HG03175 (cell line): ENCODE data around the gene PRR14L.
"Not testable (repeated sequence)": the region's sequence is repeated elsewhere in the genome, so short reads cannot be mapped to it uniquely, and the experiment has no call there.

ENCODE experiments used
- ATAC-seq: cut with Tn5 transposase; IDR thresholded peaks from one replicate; pipeline ENCODE4 v1.9.1; 2021; ENCODE audit warnings: mild to moderate bottlenecking, moderate library complexity; ENCODE audit not compliant: unreplicated experiment

PRR14L gene

DNA sequence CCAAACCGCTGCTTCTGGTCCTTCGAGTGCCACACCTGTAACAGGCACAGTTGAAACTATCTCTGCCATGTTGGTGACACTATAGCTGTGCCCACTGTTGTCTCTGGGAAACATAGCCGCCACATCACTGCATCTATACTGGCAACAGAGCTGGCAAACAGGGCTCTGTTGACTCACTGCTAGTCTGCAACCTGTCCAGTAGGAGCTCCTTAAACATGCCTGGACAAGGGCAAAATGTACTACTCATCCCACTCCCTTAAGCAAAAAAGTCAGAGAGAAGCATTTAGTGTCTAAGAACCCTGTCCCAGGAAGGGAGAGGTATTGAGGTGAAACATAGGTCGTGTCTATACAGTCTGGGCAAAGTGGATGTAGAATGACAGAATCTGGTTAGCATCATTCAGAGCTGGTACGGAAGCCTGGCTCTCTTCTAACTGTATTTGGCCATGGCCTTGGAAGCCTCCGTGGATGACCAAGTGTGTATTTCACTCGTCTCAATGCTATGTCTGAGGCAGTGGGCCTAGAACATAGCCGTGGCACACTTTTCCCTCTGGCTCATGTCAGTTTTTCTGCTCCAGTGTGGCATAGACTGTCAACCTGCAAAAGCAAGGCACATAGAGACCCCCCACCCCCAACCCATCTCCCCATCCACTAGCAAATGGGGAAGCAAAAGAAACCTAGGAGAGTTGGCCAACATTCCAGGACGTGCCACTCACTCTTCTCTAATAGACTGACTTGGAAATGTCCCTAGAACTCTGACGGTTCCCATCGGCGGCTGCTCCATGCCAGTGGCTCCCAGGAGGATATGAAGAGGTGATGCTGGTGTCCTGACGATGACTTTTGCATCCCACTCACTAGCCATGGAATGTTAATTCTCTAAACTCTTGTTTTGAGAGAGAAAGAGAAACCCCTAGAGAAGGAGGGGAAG, 66.5 kb downstream of the PRR14L start:
- no peak for ATAC-seq

DNA sequence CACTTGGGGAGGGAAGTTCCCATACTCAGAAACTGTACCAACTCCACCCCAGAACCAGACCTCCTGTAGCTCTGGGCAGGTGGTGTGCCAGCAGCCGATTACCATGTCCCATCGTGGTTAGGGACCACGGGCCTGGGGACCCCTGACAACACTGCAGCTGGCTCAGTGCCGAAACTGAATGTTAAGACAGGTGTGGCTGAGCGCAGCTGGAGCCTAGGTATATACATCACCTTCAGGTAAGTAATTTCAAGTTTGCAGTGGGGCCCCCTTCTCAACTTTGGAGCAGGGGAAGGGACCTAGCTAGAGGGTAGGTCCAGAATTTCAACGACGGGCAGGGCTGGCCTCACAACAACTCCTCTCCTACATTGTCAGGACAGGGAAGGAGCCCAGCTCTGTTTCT, 67.2 kb downstream of the PRR14L start:
- no peak for ATAC-seq

DNA sequence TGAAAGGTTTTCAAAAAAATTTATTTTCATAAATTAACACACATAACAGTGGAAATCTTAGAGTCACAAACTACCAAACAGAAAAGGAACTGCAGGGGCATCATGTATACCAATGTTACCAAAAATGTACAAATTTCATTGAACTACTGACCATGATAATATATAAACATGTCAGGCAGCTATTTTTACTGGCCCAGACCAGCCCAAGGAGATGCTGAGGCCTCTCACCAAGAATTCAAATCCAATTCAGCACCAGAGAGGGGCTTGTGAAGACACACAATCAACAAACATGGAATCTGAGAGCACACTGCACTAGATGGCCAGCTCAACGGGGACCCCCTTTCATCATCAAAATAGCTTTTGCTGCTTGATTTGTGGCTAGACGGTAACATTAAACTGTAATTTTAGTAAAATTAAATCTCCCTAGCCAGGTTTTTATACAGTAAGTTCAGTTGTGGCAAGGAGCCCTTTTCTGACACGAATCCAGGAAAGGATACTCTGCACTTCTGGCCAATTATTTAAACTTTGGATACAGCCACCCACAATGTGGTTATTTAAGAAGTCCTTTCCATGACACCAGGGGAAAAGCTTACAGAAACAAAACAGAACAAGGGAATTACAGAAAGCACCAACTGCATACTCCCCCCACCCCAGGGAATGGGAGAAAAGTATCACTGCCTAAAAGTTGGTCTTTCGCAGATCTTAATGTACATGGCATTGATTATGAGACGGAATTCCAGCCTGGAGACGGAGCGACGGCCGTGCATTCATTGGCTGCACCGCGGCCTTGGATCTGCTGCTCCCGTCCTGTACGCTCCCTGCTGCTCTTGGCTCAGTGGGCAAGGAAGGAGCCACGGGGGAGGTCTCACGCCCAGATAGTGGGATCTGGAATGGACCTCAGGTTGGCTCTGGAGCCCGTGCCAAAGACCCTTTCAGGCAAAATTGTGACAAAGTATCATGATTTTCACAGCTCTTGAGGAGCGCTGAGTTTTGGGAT, 68.3 kb downstream of the PRR14L start:
- ATAC-seq: no peak

DNA sequence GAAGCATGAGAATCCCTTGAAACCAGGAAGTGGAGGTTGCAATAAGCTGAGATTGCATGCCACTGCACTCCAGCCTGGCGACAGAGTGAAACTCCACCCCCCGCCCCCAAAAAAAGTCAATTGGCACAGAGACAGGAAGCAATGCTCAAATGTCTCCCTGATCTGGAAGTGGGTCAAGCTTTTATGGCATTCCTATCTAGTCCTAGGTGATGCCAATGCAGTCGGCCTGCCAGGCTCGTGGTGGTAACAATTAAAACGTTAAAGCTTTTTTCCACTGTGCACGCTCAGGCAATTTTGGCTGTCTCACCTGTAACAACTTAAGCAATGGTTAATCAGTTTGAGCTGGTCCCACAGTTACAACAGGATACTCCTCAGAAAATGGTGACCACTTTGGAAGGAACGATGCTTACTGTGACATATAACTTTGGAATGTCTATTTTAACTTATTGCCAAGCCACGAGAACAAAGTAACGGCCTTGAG, 69.0 kb downstream of the PRR14L start:
- no peak for ATAC-seq

DNA sequence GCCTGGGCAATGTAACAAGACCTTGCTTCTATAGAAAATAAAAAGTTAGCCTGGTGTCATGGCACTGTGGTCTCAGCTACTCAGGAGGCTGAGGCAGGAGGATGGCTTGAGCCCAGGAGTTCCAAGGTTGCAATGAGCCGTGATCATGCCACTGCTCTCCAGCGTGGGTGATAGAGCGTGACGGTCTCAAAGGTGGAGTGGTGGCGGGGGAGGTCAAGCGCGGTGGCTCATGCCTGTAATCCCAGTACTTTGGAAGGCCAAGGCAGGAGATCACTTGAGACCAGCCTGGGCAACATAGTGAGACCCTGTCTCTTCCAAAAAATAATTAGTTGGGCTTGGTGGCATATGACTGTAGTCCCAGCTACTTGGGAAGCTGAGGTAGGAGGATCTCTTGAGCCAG, 71.2 kb downstream of the PRR14L start:
- ATAC-seq: no peak

DNA sequence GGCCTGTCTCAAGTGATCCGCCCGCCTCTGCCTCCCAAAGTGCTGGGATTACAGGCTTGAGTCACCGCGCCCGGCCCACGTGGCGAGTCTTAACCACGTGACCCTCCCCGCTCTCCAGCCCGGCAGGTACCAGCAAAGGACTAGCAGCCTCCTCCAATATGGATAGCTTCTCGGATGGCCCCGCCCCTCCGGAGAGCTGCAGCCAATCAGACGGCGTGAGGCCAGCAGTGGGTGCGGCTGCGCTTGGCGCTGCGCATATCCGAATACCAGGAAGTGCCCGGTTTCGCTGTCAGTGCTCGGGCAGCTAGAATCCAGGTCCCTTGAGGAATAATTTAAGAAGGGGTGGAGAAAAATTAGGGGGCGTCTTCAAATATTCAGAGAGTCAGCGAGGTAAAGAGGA, 73.2 kb downstream of the PRR14L start:
- ATAC-seq: peak; percentile 94

DNA sequence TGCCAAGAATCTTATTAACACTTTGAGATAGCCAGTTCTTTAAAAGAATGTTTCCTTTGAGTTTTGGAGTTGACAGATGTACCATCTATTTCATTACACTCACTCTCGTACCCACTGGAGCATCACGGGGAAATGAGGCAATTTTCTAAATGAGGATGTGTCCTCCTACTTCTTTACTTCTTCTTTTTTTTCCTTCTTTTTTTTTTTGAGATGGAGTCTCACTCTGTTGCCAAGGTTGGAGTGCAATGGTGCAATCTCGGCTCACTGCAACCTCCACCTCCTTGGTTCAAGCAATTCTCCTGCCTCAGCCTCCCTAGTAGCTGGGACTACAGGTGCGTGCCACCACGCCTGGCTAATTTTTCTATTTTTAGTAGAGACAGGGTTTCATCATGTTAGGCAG, 75.7 kb downstream of the PRR14L start:
- not testable (repeated sequence) for ATAC-seq

DNA sequence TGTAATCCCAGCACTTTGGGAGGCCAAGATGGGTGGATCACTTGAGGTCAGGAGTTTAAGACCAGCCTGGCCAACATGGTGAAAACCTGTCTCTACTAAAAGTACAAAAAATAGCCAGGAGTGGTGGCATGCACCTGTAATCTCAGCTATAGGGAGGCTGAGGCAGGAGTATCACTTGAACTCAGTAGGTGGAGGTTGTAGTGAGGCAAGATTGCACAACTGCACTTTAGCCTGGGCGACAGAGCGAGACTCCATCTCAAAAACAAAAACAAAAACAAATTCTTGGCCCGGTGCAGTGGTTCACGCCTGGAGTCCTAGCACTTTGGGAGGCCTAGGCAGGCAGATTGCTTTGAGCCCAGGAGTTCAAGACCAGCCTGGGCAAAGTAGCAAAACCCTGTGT, 81.1 kb downstream of the PRR14L start:
- ATAC-seq: not testable (repeated sequence)

DNA sequence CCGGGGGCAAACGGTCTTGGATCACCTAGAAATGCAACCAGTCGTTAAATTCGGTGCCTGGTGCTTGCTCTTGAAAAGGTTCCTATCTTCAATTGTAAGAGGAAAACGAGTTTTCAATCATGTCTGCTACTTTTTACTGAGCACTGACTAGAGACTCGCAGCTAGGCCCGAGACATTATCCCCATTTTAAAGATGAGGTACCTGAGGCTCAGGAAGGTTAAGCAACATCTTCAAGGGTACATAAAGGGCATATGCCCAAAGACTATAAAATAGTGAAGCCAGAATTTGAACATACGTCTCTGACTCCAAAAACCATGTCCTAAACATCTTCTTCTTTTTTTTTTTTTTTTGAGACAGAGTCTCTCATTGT, 87.3 kb downstream of the PRR14L start:
- ATAC-seq: no peak

DNA sequence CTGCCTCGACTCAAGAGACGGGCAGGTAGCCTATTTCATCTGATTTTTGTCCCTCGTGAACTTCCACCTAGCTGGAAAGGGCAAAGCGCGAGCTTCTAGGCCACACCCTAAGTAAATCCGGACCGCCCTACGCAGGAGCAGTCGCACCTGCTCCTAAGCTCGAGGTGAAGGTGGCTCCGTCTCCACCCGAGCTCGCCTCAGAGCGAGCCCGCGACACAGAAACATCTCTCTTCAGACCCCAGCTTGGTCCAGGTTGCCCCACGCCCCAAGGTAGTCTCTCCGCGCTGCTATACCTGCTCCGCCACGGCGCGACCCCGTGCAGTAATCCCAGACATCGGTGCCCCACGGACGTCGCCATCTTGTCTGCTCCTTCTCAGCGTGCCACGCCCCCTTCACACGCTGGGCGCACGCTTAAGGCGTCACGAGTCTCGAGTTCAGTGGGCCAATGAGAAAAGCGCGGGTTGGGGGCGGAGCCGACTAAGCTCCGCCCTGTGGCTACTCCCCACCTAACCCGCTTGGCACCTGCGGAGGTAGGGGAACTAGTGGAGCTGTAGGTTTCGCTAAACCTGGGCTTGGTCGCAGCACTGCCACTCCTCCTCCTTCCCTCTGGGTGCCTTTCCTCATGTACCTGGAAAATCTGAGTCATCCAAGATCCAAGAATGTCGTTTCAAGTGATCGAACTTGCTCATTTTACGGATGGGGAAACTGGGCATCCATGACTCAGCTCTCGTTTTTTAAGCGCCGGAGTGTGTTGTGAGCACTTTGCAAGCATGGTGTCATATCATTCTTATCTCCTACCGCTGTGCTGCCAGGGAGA, 87.9 kb downstream of the PRR14L start, which contains the start of gene PISD:
TSS of gene PISD (minus strand) at position 365 of the 817 bp plus-strand sequence. CDS start at position 358, 7 bp downstream.
- ATAC-seq: peak; percentile 88

DNA sequence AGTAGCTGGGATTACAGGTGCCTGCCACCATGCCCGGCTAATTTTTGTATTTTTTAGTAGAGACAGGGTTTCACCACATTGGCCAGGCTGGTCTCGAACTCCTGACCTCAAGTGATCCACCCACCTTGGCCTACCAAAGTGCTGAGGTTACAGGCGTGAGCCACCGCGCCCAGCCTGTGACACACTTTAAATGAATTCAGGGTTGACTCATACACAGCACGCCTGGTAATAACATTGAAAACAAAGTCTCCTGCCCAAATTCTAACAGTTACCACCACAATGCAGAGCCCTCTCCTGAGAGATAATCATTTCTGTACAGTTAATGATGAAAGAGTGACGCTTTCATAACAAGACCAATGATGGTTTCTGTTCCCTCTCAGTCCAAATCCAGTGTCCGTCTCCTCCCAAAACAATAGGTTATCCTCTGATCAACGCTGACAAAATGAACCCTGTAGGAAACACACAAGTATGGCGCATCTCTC, 89.0 kb downstream of the PRR14L start:
- not testable (repeated sequence) for ATAC-seq

DNA sequence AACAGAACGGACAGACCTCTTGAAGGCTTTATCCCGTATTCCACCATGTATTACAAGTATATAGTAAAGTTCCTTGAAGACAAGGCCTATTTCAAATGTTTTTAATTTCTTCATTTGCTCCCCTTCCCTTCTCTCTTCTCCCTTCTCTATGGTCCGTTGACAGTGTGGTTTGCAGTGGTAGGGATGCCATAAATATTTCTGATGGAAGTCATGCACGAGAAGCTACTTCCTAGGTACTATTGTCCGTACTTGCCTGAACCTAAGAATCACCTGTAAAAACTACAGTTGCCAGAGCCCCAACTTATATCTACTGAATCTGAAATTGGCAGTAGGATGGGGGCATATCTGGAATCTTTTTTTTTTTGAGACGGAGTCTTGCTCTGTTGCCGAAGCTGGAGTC, 90.7 kb downstream of the PRR14L start:
- ATAC-seq: no peak

DNA sequence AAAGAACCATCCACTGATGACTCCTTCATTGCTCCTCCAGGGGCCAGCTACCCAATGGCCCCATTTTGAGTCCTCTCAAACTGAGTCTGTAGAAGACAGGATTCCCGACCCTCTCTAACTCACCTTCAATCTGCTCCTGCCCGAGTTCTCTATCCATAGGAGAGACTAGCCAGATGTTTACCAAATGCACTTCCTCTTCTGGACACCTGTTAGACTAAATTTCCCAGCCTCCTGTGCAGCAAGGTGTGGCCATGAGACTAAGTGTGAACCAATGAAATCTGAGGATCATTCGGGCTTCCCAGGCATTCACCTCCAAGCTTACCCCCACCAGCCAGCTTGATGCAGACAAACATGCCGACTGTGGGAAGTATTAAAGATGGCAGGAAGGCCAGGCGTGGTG, 95.5 kb downstream of the PRR14L start:
- no peak for ATAC-seq

DNA sequence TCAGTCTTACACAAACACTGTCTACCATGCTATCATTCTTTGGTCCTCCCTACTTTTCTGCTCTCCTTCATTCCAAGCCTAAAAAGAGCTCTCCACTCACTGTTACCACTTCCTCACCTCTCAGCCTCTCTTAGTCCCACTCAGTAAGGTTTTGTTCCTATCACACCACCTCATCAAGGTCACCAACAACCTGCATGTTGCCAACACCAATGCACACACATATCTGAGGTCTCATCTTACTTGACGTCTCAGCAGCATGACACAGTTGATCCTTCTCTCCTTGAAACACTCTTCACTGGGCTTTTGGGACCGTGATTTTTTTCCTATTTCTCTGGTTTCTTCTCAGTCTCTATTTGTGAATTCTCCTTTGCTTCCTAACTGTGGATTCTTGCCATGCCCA, 96.0 kb downstream of the PRR14L start:
- no peak for ATAC-seq

DNA sequence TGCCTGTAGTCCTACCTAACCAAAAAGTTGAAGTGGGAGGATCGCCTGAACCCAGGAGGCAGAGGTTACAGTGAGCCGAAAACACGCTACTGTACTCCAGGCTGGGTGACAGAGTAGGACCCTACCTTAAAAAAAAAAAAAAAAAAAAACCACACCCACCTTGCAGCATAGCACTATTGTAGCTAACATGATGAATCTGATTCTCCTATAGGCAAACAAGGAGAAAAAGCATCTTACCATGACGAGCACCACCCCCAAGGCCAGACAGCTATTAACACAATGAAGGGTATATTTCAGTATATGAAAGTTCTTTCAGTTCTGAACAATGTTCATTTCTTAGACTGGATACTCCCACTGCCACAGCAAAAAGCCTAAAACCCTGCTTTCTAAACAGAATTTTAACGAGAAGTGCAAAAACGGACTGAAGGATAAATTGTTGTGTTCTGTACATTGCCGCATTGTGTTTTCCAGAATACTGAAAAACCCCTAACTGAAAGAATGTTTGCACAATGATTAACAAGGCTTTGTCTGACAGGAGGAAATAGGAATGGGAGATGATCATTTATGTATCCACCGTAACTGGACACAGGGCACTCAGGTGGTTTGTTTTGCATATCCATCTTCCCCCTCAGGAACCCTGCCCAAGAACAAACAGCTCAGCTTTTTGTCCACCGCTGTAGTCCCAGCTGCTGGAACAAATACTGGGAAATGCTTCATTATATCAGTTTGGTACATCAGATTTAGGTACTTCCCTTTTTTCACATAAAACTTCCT, 96.8 kb downstream of the PRR14L start:
- no peak for ATAC-seq

DNA sequence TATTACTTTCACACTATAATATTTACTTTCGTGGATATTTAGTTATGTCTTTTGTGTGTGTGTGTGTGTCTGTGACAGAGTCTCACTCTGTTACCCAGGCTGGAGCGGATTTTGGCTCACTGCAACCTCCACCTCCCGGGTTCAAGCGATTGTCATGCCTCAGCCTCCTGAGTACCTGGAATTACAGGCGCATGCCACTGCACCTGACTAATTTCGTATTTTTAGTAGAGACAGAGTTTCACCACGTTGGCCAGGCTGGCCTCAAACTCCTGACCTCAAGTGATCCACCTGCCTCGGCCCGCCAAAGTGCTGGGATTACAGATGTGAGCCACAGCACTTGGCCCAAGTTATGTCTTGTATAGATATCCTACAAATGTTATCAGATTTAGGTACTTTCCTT, 97.8 kb downstream of the PRR14L start:
- ATAC-seq: no peak

DNA sequence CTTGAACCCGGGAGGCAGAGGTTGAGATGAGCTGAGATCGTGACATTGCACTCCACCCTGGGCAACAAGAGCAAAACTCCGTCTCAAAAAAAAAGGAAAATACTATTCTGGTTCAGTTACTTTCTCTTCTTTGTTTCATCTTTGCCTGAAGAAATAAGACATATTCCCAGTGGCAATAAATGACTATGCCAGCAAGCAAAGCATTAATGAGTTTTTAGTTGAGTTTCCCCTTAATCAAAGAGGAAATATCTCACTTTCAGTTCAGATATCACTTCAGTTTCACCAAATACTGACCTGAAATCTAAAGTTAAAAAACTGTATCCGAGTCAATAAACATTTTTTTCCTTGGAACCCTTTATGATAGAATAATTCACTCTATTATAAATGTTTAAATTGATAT, 98.3 kb downstream of the PRR14L start:
- no peak for ATAC-seq

DNA sequence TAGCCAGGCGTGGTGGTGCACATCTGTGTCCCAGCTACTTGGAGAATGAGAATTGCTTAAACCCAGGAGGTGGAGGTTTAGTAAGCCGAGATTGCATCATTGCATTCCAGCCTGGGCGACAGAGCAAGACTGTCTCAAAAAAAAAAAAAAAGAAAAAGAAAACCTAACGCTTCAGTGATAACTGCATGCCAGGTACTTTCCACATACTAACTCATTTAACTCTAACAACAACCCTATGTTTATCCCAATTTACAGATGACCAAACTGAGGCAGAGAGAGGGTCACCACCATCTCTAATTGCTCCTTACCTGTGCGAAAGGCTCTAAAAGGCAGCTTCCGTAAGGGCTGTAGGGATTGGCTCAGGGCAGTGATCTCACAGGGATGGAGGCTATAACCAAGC, 99.5 kb downstream of the PRR14L start:
- no peak for ATAC-seq

DNA sequence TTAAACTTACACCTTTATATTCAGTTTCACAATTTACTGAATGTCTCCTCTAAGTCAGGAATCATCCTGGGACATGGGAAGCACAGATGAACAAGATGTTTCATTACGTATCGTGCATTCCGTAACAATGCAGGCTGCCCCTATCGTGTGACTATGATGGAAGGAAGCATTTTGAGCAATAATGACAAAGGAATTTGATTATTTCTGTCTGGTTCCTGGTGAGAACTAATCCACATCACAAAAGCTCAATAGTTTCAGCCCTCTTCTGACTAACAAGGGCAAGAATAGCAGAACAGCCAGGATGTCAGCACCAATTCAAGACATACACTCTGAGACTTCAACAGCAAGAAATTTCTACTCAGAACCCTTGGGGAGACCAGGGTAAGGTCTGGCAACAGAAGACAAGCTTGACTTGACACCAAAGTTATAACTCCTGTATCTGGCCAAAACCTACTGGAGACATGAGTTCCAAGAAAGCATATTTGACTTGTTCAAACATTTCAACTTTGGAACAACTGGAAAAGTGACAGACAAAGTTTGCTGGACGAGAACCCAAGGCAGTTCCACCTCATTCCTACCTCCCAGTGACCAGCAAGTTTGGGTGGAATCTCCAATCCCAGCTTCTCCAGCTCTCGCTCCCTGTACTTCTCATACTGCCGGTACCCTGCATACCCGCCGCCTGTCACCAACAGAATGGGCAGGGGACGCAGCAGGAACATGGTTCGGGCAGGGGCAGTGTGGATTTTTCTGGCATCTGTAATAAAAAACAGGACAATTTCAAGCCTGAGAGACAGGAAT, 102.2 kb downstream of the PRR14L start:
- no peak for ATAC-seq
